Measurements from ENCODE around the gene HMCN2.

Gene HMCN2

DNA sequence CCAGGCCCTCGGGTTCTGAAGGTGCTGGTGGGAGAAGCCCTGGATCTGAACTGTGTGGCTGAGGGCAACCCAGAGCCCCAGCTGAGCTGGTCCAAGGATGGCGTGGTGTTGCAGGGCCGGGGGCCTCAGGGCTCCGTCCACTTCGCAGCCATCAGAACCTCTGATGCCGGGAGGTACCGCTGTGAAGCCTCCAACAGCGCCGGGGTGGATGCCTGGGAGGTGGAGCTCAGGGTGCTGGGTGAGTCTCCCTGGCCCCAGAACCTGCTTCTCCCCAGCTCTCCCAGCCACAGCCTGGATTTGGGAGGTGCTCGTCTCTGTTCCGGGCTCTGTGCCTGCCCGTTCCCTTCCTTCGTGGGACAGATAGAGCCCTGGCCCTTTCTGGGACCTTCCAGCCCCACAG, 75.6 kb downstream of the HMCN2 start:
- H3K27me3 ChIP-seq (ENCODE audit: insufficient read depth, low read length), result no peaks in the 10 kb centered on the region
- no peak overlapping the region for H2AFZ ChIP-seq (ENCODE audit: low read length, unreplicated experiment)
- no peak overlapping the region for H3K4me3 ChIP-seq (ENCODE audit: low read depth, low read length)
- no peaks in the 10 kb centered on the region for H3K4me1 ChIP-seq (ENCODE audit: control insufficient read depth, insufficient read depth, low read length, unreplicated experiment)
- no peaks in the 10 kb centered on the region for H3K79me2 ChIP-seq (ENCODE audit: control insufficient read depth, insufficient read depth, low read length, unreplicated experiment)
- no peak overlapping the region for H3K27ac ChIP-seq (ENCODE audit: low read depth, low read length)
- H3K36me3 ChIP-seq (ENCODE audit: insufficient read depth, low read length), result no peaks in the 10 kb centered on the region

DNA sequence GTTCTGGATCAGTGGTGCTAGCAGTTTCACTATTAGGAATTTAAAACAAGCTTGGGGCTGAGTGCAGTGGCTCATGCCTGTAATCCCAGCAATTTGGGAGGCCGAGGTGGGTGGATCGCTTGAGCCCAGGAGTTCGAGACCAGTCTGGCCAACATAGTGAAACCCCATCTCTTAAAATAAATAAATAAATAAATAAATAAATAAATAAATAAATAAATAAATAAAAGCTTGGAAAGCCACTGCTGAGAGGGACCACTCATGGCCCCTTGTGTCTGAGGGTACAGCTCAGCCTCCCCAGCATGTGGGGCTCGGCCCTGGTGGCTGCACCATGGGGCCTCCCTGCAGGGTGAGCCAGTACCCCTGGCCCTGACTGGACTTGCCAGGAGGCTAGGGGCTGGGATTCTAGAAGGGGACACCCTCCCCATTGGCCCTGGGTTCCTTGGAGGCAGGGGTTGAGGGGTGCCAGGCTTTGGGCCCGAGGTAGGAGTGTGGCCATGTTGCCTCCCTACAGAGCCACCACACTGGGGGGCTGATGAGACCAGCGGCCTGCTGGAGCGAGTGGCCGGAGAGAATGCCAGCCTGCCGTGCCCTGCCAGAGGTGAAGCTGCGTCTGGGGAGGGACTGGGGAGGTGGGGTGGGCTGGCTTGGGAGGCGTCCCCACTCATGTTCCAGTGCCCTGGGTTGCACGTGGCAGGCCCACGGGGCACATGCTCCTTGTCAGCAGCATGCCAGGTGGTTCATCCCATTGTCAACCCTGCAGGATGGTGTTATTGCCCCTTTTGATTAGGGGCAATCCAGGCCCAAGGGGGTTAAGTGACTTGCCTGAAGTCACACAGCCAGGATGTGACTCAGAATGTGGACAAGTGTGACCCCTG, 76.5 kb downstream of the HMCN2 start:
- H3K4me3 ChIP-seq (ENCODE audit: low read depth, low read length), result no peak overlapping the region
- no peaks in the 10 kb centered on the region for H3K27me3 ChIP-seq (ENCODE audit: insufficient read depth, low read length)
- H3K79me2 ChIP-seq (ENCODE audit: control insufficient read depth, insufficient read depth, low read length, unreplicated experiment), result no peaks in the 10 kb centered on the region
- no peak overlapping the region for H2AFZ ChIP-seq (ENCODE audit: low read length, unreplicated experiment)
- no peaks in the 10 kb centered on the region for H3K36me3 ChIP-seq (ENCODE audit: insufficient read depth, low read length)
- H3K4me1 ChIP-seq (ENCODE audit: control insufficient read depth, insufficient read depth, low read length, unreplicated experiment), result no peaks in the 10 kb centered on the region
- H3K27ac ChIP-seq (ENCODE audit: low read depth, low read length), result no peak overlapping the region

DNA sequence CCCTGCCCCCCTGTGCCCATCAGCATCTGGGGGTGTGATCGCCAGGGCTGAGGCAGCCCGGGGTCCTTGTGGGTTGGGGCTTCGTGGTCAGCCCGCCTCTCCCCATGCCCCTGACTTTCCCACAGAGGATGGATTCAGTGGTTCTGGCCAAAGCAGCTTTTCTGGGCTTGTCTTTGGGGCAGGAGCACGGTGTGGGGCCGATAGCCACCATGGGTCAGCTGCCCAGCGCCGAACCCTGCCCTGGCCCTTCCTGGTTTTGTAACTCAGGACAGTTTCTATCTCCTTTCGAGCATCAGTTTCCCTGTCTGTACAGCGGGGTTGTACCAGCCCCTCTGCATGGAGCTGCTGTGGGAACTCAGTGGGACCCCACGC, 77.1 kb downstream of the HMCN2 start:
- no peak overlapping the region for H3K4me3 ChIP-seq (ENCODE audit: low read depth, low read length)
- H3K36me3 ChIP-seq (ENCODE audit: insufficient read depth, low read length), result no peaks in the 10 kb centered on the region
- no peaks in the 10 kb centered on the region for H3K79me2 ChIP-seq (ENCODE audit: control insufficient read depth, insufficient read depth, low read length, unreplicated experiment)
- no peaks in the 10 kb centered on the region for H3K4me1 ChIP-seq (ENCODE audit: control insufficient read depth, insufficient read depth, low read length, unreplicated experiment)
- no peak overlapping the region for H2AFZ ChIP-seq (ENCODE audit: low read length, unreplicated experiment)
- H3K27ac ChIP-seq (ENCODE audit: low read depth, low read length), result no peak overlapping the region
- no peaks in the 10 kb centered on the region for H3K27me3 ChIP-seq (ENCODE audit: insufficient read depth, low read length)

DNA sequence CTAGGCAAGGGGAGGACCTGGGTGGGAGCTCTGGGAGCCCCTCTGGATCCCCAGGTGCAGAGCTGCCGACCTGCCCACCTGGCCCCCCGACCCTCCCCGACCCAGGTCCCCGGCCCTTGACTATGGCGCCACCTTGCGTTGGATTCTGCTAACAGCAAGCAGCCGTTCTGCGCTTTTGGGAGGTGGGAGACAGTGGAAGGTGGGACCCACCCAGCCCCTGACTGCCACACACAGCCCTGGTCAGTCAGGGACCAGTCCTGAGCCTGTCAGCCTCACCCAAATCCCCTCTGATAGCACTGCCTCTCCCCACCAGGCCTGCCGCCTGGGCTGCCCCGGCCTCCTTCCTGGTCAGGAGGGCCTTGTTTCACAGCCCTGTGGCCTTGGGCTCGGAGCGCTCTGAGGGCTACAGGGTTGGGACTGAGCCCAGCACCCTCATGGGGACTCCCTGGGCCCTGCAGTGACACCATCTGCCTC, 77.9 kb downstream of the HMCN2 start:
- H3K4me3 ChIP-seq (ENCODE audit: low read depth, low read length), result no peak overlapping the region
- no peaks in the 10 kb centered on the region for H3K27me3 ChIP-seq (ENCODE audit: insufficient read depth, low read length)
- no peaks in the 10 kb centered on the region for H3K4me1 ChIP-seq (ENCODE audit: control insufficient read depth, insufficient read depth, low read length, unreplicated experiment)
- H3K27ac ChIP-seq (ENCODE audit: low read depth, low read length), result no peak overlapping the region
- no peaks in the 10 kb centered on the region for H3K79me2 ChIP-seq (ENCODE audit: control insufficient read depth, insufficient read depth, low read length, unreplicated experiment)
- H2AFZ ChIP-seq (ENCODE audit: low read length, unreplicated experiment), result no peak overlapping the region
- no peaks in the 10 kb centered on the region for H3K36me3 ChIP-seq (ENCODE audit: insufficient read depth, low read length)

DNA sequence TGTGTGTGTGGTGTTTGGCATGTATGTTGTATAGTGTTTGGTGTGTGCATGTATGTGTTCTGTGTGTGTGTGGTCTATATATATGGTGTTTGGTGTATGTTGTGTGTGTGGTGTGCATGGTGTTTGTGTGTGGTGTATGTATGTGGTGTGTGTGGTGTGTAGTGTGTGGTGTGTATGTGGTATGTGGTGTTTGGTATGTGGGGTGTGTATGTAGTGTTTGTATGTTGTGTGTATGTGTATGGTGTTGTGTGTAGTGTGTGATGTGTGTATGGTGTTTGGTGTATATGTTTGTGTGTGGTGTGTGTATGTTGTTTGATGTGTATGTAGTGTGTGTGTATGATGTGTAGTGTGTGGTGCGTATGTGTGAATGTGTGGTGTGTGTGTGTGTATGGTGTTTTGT, 78.8 kb downstream of the HMCN2 start:
- no peaks in the 10 kb centered on the region for H3K27me3 ChIP-seq (ENCODE audit: insufficient read depth, low read length)
- H2AFZ ChIP-seq (ENCODE audit: low read length, unreplicated experiment), result no peak overlapping the region
- no peaks in the 10 kb centered on the region for H3K4me1 ChIP-seq (ENCODE audit: control insufficient read depth, insufficient read depth, low read length, unreplicated experiment)
- H3K4me3 ChIP-seq (ENCODE audit: low read depth, low read length), result no peak overlapping the region
- no peak overlapping the region for H3K27ac ChIP-seq (ENCODE audit: low read depth, low read length)
- H3K36me3 ChIP-seq (ENCODE audit: insufficient read depth, low read length), result no peaks in the 10 kb centered on the region
- no peaks in the 10 kb centered on the region for H3K79me2 ChIP-seq (ENCODE audit: control insufficient read depth, insufficient read depth, low read length, unreplicated experiment)

DNA sequence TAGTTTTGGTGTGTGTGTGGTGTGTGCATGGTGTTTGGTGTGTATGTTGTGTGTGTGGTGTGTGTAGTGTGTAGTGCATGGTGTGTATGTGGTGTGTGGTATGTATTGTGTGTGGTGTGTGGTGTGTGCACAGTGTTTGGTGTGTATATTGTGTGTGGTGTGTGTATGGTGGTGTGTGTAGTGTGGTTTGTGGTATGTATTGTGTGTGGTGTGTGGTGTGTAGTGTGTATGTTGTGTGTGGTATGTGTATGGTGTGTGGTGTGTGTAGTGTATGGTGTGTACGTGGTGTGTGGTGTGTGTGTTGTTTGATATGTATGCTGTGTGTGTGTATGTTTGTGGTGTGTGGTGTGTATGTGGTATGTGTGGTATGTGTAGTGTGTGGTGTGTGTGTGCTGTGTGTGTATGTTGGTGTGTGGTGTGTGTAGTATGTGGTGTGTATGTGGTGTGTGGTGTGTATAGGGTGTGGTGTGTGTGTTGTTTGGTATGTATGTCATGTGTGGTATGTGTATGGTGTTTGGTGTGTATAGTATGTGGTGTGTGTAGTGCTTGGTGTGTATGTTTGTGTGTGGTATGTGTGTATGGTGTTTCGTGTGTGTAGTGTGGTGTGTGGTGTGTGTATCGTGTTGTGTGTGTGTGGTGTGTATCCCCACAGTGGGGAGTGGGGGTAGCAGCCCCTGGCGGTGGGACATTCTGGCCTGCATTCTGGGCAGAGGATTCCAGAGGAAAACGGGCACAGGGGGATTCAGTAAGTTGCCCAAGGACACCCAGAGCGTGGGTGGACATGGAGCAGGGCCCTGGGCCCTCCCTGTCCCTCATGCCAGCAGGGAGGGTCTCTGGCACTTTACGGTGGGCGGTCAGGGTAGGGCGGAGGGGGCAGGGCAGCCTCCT, 79.7 kb downstream of the HMCN2 start:
- no peak overlapping the region for H2AFZ ChIP-seq (ENCODE audit: low read length, unreplicated experiment)
- no peaks in the 10 kb centered on the region for H3K4me1 ChIP-seq (ENCODE audit: control insufficient read depth, insufficient read depth, low read length, unreplicated experiment)
- no peaks in the 10 kb centered on the region for H3K36me3 ChIP-seq (ENCODE audit: insufficient read depth, low read length)

DNA sequence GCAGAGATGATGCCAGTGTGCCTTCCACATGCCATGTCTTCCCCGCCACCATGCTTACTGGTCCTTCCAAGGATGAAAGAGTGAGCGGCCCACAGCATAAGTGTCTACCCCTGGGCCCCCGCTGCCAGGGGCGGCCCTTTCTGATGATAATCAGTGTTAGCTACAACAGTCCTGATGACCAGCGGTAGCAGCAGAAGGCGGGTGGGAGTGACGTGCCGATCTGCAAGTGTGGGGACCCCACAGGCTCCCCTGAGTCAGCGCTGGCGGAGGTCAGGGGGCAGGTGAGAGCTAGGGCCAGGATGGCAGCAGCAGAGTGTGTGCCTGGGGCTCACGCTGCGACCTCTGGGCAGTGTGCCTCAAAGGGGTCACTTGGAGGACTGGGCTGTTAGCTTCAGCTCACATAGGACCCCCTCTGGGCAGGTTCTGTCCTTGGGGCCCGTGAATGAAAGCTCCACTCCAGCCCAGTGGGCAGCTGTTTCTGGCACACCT, 80.4 kb downstream of the HMCN2 start:
- H3K27me3 ChIP-seq (ENCODE audit: insufficient read depth, low read length), result no peaks in the 10 kb centered on the region
- no peak overlapping the region for H3K4me3 ChIP-seq (ENCODE audit: low read depth, low read length)
- H2AFZ ChIP-seq (ENCODE audit: low read length, unreplicated experiment), result no peak overlapping the region
- H3K4me1 ChIP-seq (ENCODE audit: control insufficient read depth, insufficient read depth, low read length, unreplicated experiment), result no peaks in the 10 kb centered on the region
- no peaks in the 10 kb centered on the region for H3K36me3 ChIP-seq (ENCODE audit: insufficient read depth, low read length)
- H3K27ac ChIP-seq (ENCODE audit: low read depth, low read length), result no peak overlapping the region
- H3K79me2 ChIP-seq (ENCODE audit: control insufficient read depth, insufficient read depth, low read length, unreplicated experiment), result no peaks in the 10 kb centered on the region

More for the DNA sequence above, 79.7 kb downstream of the HMCN2 start:
- Histone ChIP-seq H3K79me2 (ENCODE audit: control insufficient read depth, insufficient read depth, low read length, unreplicated experiment) (no peaks in the 10 kb centered on the region), H3K4me3 (ENCODE audit: low read depth, low read length) (no peak overlapping the region), H3K27ac (ENCODE audit: low read depth, low read length) (no peak overlapping the region), H3K27me3 (ENCODE audit: insufficient read depth, low read length) (no peaks in the 10 kb centered on the region)

DNA sequence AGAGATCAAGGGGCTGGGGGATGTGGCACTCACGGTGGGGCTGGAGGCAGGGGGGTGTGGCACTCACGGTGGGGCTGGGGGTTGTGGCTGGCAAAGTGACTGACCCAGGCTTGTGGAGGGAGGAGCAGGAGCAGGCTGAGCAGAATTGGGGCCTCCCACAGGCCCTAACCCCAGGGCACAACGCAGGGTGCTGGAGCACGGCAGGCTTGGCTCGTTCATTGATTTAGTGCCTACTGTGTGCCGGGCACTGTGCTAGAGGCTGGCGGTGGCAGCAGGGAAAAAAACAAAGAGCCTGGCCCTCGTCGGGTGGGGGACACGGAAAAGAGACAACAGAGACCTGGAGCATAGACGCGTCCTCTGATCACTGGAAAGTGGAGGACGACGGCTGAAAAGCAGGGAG, 80.9 kb downstream of the HMCN2 start:
- Histone ChIP-seq H3K4me3 (ENCODE audit: low read depth, low read length) (no peak overlapping the region), H3K27me3 (ENCODE audit: insufficient read depth, low read length) (no peaks in the 10 kb centered on the region), H3K4me1 (ENCODE audit: control insufficient read depth, insufficient read depth, low read length, unreplicated experiment) (no peaks in the 10 kb centered on the region), H3K36me3 (ENCODE audit: insufficient read depth, low read length) (no peaks in the 10 kb centered on the region), H2AFZ (ENCODE audit: low read length, unreplicated experiment) (no peak overlapping the region), H3K27ac (ENCODE audit: low read depth, low read length) (no peak overlapping the region), H3K79me2 (ENCODE audit: control insufficient read depth, insufficient read depth, low read length, unreplicated experiment) (no peaks in the 10 kb centered on the region)

DNA sequence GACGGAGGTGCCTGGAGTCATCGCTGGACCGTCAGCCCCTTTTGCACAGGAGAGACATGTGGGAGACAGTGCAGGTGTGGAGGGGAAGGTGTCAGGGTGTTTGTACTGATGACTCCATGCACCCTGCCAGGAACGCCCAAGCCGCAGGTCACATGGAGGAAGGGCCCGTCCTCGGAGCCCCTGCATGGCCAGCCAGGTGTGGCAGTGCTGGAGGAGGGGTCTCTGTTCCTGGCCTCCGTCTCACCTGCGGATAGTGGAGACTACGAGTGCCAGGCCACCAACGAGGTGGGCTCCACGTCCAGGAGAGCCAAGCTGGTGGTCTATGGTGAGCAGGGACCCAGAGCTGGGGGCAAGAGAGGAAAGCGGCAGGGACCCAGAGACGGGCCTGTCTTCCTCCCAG, 81.5 kb downstream of the HMCN2 start:
- Histone ChIP-seq H3K36me3 (ENCODE audit: insufficient read depth, low read length) (no peaks in the 10 kb centered on the region), H3K27me3 (ENCODE audit: insufficient read depth, low read length) (no peaks in the 10 kb centered on the region), H3K4me1 (ENCODE audit: control insufficient read depth, insufficient read depth, low read length, unreplicated experiment) (no peaks in the 10 kb centered on the region), H3K27ac (ENCODE audit: low read depth, low read length) (no peak overlapping the region), H2AFZ (ENCODE audit: low read length, unreplicated experiment) (no peak overlapping the region), H3K4me3 (ENCODE audit: low read depth, low read length) (no peak overlapping the region), H3K79me2 (ENCODE audit: control insufficient read depth, insufficient read depth, low read length, unreplicated experiment) (no peaks in the 10 kb centered on the region)

DNA sequence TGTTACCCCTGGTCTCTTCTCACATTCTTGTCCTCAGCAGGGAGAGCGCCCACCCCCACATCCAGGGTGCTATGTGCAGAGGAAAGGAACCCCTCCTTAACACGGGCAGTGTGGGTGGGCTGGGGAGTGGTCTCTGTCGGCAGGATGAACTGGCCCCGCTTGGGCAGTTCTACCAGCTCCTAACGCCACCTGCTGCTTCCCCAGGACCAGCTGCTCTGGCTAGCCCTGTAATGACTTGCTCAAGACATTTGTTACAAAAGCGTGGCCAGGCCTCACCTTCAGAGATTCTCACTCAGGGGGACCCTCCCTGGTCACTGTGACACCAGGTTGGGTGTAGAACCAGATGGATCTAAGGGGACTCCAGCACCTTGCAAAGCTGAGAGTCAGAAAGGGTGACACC, 82.4 kb downstream of the HMCN2 start:
- Histone ChIP-seq H3K27ac (ENCODE audit: low read depth, low read length) (no peak overlapping the region), H3K4me1 (ENCODE audit: control insufficient read depth, insufficient read depth, low read length, unreplicated experiment) (no peaks in the 10 kb centered on the region), H3K79me2 (ENCODE audit: control insufficient read depth, insufficient read depth, low read length, unreplicated experiment) (no peaks in the 10 kb centered on the region), H2AFZ (ENCODE audit: low read length, unreplicated experiment) (no peak overlapping the region), H3K4me3 (ENCODE audit: low read depth, low read length) (no peak overlapping the region), H3K27me3 (ENCODE audit: insufficient read depth, low read length) (no peaks in the 10 kb centered on the region), H3K36me3 (ENCODE audit: insufficient read depth, low read length) (no peaks in the 10 kb centered on the region)
